ENCODE measurements around the gene JAK1.

Gene JAK1

GRCh38 chr1:64892576-64893573 lies 73.5 kb downstream of the JAK1 start:
- no peak for DNase-seq
- TF ChIP-seq GATA1 (IDR thresholded peaks at IDR 0.05; ENCODE audit: low read depth, low read length) (no peak), POLR2A (IDR thresholded peaks at IDR 0.05; ENCODE audit: low read length) (no peak)

GRCh38 chr1:64891448-64891825 lies 74.9 kb downstream of the JAK1 start:
- TF ChIP-seq GATA1 (IDR thresholded peaks at IDR 0.05; ENCODE audit: low read depth, low read length) (no peak), POLR2A (IDR thresholded peaks at IDR 0.05; ENCODE audit: low read length) (no peak)
- peak in 1 of 2 experiments; percentile 13 for DNase-seq

GRCh38 chr1:64890699-64891447 lies 75.5 kb downstream of the JAK1 start:
- DNase-seq, result no peak
- TF ChIP-seq POLR2A (IDR thresholded peaks at IDR 0.05; ENCODE audit: low read length) (no peak), GATA1 (IDR thresholded peaks at IDR 0.05; ENCODE audit: low read depth, low read length) (no peak)

GRCh38 chr1:64887689-64888217 lies 78.6 kb downstream of the JAK1 start:
- no peak for TF ChIP-seq GATA1 (IDR thresholded peaks at IDR 0.05; ENCODE audit: low read depth, low read length)
- DNase-seq, result no peak

- no peak for DNase-seq
Observed at GRCh38 chr1:64886877-64887276, 79.5 kb downstream of the JAK1 start.

GRCh38 chr1:64885648-64886047 lies 80.7 kb downstream of the JAK1 start:
- no peak for DNase-seq
- TF ChIP-seq POLR2A (IDR thresholded peaks at IDR 0.05; ENCODE audit: low read length) (no peak), GATA1 (IDR thresholded peaks at IDR 0.05; ENCODE audit: low read depth, low read length) (no peak)

More at GRCh38 chr1:64886877-64887276, 79.5 kb downstream of the JAK1 start:
- no peak for TF ChIP-seq POLR2A (IDR thresholded peaks at IDR 0.05; ENCODE audit: low read length)
- no peak for TF ChIP-seq GATA1 (IDR thresholded peaks at IDR 0.05; ENCODE audit: low read depth, low read length)

- TF ChIP-seq GATA1 (IDR thresholded peaks at IDR 0.05; ENCODE audit: low read depth, low read length) (no peak), POLR2A (IDR thresholded peaks at IDR 0.05; ENCODE audit: low read length) (no peak)
- no peak for DNase-seq
Observed at GRCh38 chr1:64884261-64885040, 81.9 kb downstream of the JAK1 start.

GRCh38 chr1:64882574-64883255 lies 83.6 kb downstream of the JAK1 start:
- no peak for TF ChIP-seq GATA1 (IDR thresholded peaks at IDR 0.05; ENCODE audit: low read depth, low read length)
- TF ChIP-seq POLR2A (IDR thresholded peaks at IDR 0.05; ENCODE audit: low read length), result no peak

GRCh38 chr1:64881281-64881680 lies 85.1 kb downstream of the JAK1 start:
- DNase-seq, result no peak
- TF ChIP-seq POLR2A (IDR thresholded peaks at IDR 0.05; ENCODE audit: low read length) (no peak), GATA1 (IDR thresholded peaks at IDR 0.05; ENCODE audit: low read depth, low read length) (no peak)

More at GRCh38 chr1:64882574-64883255, 83.6 kb downstream of the JAK1 start:
- DNase-seq, result no peak

- DNase-seq, result no peak
Observed at GRCh38 chr1:64880449-64880848, 85.9 kb downstream of the JAK1 start.

GRCh38 chr1:64878931-64879611 lies 87.3 kb downstream of the JAK1 start:
- TF ChIP-seq GATA1 (IDR thresholded peaks at IDR 0.05; ENCODE audit: low read depth, low read length) (no peak), POLR2A (IDR thresholded peaks at IDR 0.05; ENCODE audit: low read length) (no peak)
- DNase-seq, result no peak

More at GRCh38 chr1:64880449-64880848, 85.9 kb downstream of the JAK1 start:
- no peak for TF ChIP-seq POLR2A (IDR thresholded peaks at IDR 0.05; ENCODE audit: low read length)
- TF ChIP-seq GATA1 (IDR thresholded peaks at IDR 0.05; ENCODE audit: low read depth, low read length), result no peak

- no peak for TF ChIP-seq POLR2A (IDR thresholded peaks at IDR 0.05; ENCODE audit: low read length)
- TF ChIP-seq GATA1 (IDR thresholded peaks at IDR 0.05; ENCODE audit: low read depth, low read length), result no peak
- no peak for DNase-seq
Observed at GRCh38 chr1:64878090-64878489, 88.3 kb downstream of the JAK1 start.
